ENCODE results near the gene SMOC1. TPM values are rescaled to one million over a fixed set of nuclear protein-coding genes. Genes with fewer than 3 reads are reported as not detected.

The SMOC1 gene
- total RNA-seq, 1 experiment from 2014 or later, result 0.68 TPM

DNA sequence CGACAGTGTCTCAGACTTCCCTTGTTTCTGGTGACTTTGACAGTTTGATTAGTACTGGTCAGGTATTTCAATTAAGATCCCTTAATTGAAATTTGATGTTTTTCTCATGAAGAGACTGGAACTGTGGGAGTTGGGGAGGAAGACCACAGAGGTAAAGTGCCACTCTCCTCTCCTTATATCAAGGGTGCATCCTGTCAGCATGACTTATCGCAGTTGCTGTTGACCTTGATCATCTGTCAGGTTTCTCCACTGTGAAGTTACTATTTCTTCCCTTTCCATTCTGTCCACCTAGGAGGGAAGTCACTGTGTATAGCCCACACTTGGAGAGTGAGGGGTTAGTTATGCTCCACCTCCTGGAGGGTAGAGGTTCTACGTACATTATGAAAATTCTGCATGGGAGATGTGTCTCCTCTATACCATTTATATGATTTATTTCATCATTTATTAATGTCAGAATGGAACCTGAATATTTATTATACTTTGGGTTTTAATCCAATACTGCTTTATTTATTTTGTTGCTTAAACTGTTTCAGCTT is 40.3 kb upstream of the SMOC1 start:
- no peak overlapping the region for H3K56ac ChIP-seq (ENCODE audit: insufficient read length, low read depth, low read length)
- H3K27ac ChIP-seq (ENCODE audit: insufficient read length, low read depth, low read length), result no peak overlapping the region
- no peaks in the 10 kb centered on the region for H3K27me3 ChIP-seq (ENCODE audit: insufficient read depth, low read length)
- H3T11ph ChIP-seq (ENCODE audit: low read length), result no peak overlapping the region
- no peak overlapping the region for H2BK12ac ChIP-seq (ENCODE audit: insufficient read length, low read depth, low read length)
- H2BK5ac ChIP-seq (ENCODE audit: insufficient read length, low read length), result no peak overlapping the region
- H3K23me2 ChIP-seq (ENCODE audit: insufficient read length, low read depth, low read length, poor library complexity, severe bottlenecking), result no peaks in the 10 kb centered on the region
- no peak overlapping the region for H4K8ac ChIP-seq (replicated peaks; ENCODE audit: insufficient read length, low read depth, low read length)
- Mint-ChIP-seq H3K27ac (no peak overlapping the region), H3K36me3 (ENCODE audit: insufficient read depth in 1 of 3, low read depth in 3 of 3) (no peaks in the 10 kb centered on the region), H3K9me3 (no peaks in the 10 kb centered on the region), H3K4me3 (no peak overlapping the region), H3K27me3 (ENCODE audit: low read depth) (no peaks in the 10 kb centered on the region), H3K4me1 (no peaks in the 10 kb centered on the region)
- WGBS (ENCODE audit: extremely low coverage, insufficient read length, low lambda C conversion rate), result no CpG with 5 or more reads among the region's 3 CpGs
- no peak for DNase-seq
- no peaks in the 10 kb centered on the region for H3K79me2 ChIP-seq (ENCODE audit: insufficient read depth, low read length)
- H2AK5ac ChIP-seq (ENCODE audit: insufficient read length, low read length), result no peak overlapping the region
- H4K5ac ChIP-seq (ENCODE audit: insufficient read length, low read depth, low read length), result no peak overlapping the region
- no peaks in the 10 kb centered on the region for H3K79me1 ChIP-seq (ENCODE audit: insufficient read depth, low read depth, low read length, poor library complexity, severe bottlenecking)
- no peak overlapping the region for H2BK15ac ChIP-seq (ENCODE audit: low read depth, low read length)
- H4K91ac ChIP-seq (ENCODE audit: insufficient read length, low read depth, low read length), result no peak overlapping the region
- H3K9me3 ChIP-seq (ENCODE audit: control insufficient read depth, low read depth, low read length), result no peaks in the 10 kb centered on the region
- no peak overlapping the region for H2BK120ac ChIP-seq (ENCODE audit: low read depth, low read length, poor library complexity, severe bottlenecking)
- no peak overlapping the region for H3K4me2 ChIP-seq (ENCODE audit: insufficient read depth, insufficient read length, low read length)
- no peak overlapping the region for H3K4ac ChIP-seq (ENCODE audit: low read depth, low read length)
- H4K20me1 ChIP-seq (ENCODE audit: control insufficient read depth, insufficient read depth, insufficient read length), result no peaks in the 10 kb centered on the region
- H3K14ac ChIP-seq (ENCODE audit: insufficient read depth, low read length), result no peak overlapping the region
- no peak overlapping the region for H3K18ac ChIP-seq (ENCODE audit: insufficient read length, low read depth, low read length)
- H3K9ac ChIP-seq (ENCODE audit: extremely low read depth, insufficient read length, low read length), result no peak overlapping the region
- no peak overlapping the region for H2AFZ ChIP-seq (ENCODE audit: low read length)
- no peak overlapping the region for H2BK20ac ChIP-seq (ENCODE audit: low read depth, low read length, poor library complexity, severe bottlenecking)
- TF ChIP-seq, protein P1, sequence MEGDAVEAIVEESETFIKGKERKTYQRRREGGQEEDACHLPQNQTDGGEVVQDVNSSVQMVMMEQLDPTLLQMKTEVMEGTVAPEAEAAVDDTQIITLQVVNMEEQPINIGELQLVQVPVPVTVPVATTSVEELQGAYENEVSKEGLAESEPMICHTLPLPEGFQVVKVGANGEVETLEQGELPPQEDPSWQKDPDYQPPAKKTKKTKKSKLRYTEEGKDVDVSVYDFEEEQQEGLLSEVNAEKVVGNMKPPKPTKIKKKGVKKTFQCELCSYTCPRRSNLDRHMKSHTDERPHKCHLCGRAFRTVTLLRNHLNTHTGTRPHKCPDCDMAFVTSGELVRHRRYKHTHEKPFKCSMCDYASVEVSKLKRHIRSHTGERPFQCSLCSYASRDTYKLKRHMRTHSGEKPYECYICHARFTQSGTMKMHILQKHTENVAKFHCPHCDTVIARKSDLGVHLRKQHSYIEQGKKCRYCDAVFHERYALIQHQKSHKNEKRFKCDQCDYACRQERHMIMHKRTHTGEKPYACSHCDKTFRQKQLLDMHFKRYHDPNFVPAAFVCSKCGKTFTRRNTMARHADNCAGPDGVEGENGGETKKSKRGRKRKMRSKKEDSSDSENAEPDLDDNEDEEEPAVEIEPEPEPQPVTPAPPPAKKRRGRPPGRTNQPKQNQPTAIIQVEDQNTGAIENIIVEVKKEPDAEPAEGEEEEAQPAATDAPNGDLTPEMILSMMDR (conservative IDR thresholded peaks at IDR 0.05), result no peak; the same call in 2 of the 3 replicates
- no peaks in the 10 kb centered on the region; the same call in 1 of the 2 replicates for H3K4me1 ChIP-seq (ENCODE audit: insufficient read depth, low read length)
- no peak overlapping the region for H3K23ac ChIP-seq (ENCODE audit: insufficient read length, low read depth, low read length)

Data from H9 (cell line).